Left lung (tissue), 10 donors: ENCODE measurements around the gene CLDN1. TPM values are rescaled to one million over a fixed set of nuclear protein-coding genes. Genes with fewer than 3 reads are reported as not detected.
A peak's percentile ranks its signal among the peaks of the same experiment; 100 is the strongest.

ENCODE experiments used
- ATAC-seq: fragments of 200-7000 bp; cut with Tn5 transposase; one replicate; pipeline ENCODE4 v1.9.1; 2020; ENCODE audit warnings: moderate library complexity
- DNase-seq, 4 donors: peaks; one replicate each; pipeline ENCODE4 v3.0.0-alpha.2; 2013 to 2020
- H3K27ac ChIP-seq, 2 donors: fragments of 200-600 bp; sonication (generic) in 1 of 2; one replicate each; pipeline versions ENCODE4 v1.5.0 to v1.8.0; 2020 to 2021
- H3K27me3 ChIP-seq, 2 donors: fragments of 200-600 bp; sonication (generic) in 1 of 2; one replicate each; pipeline versions ENCODE4 v1.5.0 to v1.8.0; 2020 to 2021
- H3K36me3 ChIP-seq, 2 donors: fragments of 200-600 bp; sonication (generic) in 1 of 2; one replicate each; pipeline versions ENCODE4 v1.5.0 to v1.8.0; 2020 to 2021
- H3K4me1 ChIP-seq, 2 donors: fragments of 200-600 bp; one replicate each; pipeline ENCODE4 v1.8.0; 2021
- H3K4me3 ChIP-seq, 2 donors: fragments of 200-600 bp; sonication (generic) in 1 of 2; one replicate each; pipeline versions ENCODE4 v1.5.0 to v1.8.0; 2020 to 2021; ENCODE audit warnings: mild to moderate bottlenecking in 1 of 2
- H3K9me3 ChIP-seq, 2 donors: fragments of 200-600 bp; sonication (generic) in 1 of 2; one replicate each; pipeline versions ENCODE4 v1.5.0 to v1.8.0; 2020 to 2021
- intact Hi-C, 2 donors: fragments of 100-400 bp; cut with DNase I; formaldehyde crosslinking; loops; one replicate each; pipeline versions ENCODE4 v1.11.2 to v1.14.2; 2022
- polyA plus RNA-seq, 6 donors: library from polyadenylated mRNA; unstranded; fragments of 120-200 nt; gene quantifications; one replicate each; pipeline ENCODE4 v1.2.1, GENCODE V29; 2013; ENCODE audit not compliant: insufficient read length in 6 of 6
- total RNA-seq, 2 donors: library from RNA; stranded (reverse); fragmentation: NEBNext Ultra II Directional; extraction: Animal tissue kit (Norgen Biotek cat#: 25700); gene quantifications; one replicate each; pipeline ENCODE4 v1.2.1, GENCODE V29; 2021
- TF ChIP-seq, protein P1 (sequence below), 2 donors: fragments of 200-600 bp; sonication (generic) in 1 of 2; IDR thresholded peaks; one replicate each; pipeline versions ENCODE4 v1.5.0 to v1.8.0; 2021; ENCODE audit warnings: antibody characterized with exemption in 2 of 2
- donor health status: DM: no; HTN: yes; CAD: no.
- donor health status: DM: no; HTN: no; CAD: no.

Gene CLDN1
- total and polyA plus RNA-seq, 8 donors: 1.3 to 78.8 (median 2.9) TPM

- no peaks in the 10 kb centered on the region for H3K9me3 ChIP-seq
- ATAC-seq (peak; percentile 62), DNase-seq (no peak)
- no peaks in the 10 kb centered on the region for H3K36me3 ChIP-seq
- H3K4me3 ChIP-seq: no peak overlapping the region
- H3K27me3 ChIP-seq: no peaks in the 10 kb centered on the region
- intact Hi-C loops: no loop called here
- no peak overlapping the region for H3K27ac ChIP-seq
- peaks cover 0 to 4% of the 10 kb centered on the region in 2 donors for H3K4me1 ChIP-seq
- TF ChIP-seq, protein P1, sequence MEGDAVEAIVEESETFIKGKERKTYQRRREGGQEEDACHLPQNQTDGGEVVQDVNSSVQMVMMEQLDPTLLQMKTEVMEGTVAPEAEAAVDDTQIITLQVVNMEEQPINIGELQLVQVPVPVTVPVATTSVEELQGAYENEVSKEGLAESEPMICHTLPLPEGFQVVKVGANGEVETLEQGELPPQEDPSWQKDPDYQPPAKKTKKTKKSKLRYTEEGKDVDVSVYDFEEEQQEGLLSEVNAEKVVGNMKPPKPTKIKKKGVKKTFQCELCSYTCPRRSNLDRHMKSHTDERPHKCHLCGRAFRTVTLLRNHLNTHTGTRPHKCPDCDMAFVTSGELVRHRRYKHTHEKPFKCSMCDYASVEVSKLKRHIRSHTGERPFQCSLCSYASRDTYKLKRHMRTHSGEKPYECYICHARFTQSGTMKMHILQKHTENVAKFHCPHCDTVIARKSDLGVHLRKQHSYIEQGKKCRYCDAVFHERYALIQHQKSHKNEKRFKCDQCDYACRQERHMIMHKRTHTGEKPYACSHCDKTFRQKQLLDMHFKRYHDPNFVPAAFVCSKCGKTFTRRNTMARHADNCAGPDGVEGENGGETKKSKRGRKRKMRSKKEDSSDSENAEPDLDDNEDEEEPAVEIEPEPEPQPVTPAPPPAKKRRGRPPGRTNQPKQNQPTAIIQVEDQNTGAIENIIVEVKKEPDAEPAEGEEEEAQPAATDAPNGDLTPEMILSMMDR (IDR thresholded peaks at IDR 0.05): no peak
These were observed 56.5 kb downstream of the CLDN1 start for GRCh38 chr3:190265796-190266195.

DNA sequence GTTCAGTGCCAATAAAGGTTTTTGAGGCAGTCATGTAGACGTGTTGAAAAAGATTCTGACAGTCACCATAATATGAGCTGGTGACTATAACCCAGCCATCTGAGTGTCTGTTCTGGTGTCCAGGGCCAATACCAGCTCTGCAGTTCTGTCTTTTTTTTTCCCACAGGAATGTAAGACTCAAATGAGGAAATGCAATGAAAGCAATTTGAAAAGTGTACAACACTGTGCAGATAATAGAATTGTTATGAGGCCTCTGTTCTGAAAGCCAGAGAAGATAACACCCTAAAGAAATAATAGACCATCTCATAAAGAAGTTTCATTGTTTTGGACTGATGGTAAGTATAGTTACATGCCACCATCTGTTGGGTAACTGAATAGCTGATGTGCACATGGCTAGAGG is 57.1 kb downstream of the CLDN1 start:
- intact Hi-C loops: no loop called here
- H3K9me3 ChIP-seq: no peaks in the 10 kb centered on the region
- no peak overlapping the region for H3K4me3 ChIP-seq
- DNase-seq (no peak), ATAC-seq (no peak)
- no peaks in the 10 kb centered on the region for H3K36me3 ChIP-seq
- TF ChIP-seq, protein P1 (IDR thresholded peaks at IDR 0.05): no peak
- H3K27me3 ChIP-seq: no peaks in the 10 kb centered on the region
- H3K27ac ChIP-seq: no peak overlapping the region
- peaks cover 0 to 4% of the 10 kb centered on the region in 2 donors for H3K4me1 ChIP-seq

DNA sequence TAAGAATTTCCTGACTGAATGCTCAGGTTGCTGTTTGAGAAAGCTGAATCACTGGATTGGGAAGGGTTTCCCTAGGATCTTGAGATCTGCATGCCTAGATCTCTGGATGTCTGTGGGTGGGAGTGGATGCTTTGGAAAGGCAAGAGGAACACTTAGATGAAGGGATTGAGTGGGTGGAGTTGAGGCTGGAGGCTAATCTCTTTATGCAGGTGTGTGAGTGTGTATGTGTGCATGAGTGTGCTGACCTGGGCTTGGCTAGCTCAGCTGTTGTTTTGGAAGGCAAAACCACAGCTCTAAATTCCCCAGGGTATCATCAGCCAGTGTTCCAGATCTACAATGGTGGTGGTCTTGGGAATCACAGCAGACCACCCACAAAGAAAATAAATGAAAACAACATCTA is 60.5 kb downstream of the CLDN1 start:
- DNase-seq: no peak
- Histone ChIP-seq H3K4me3 (no peak overlapping the region), H3K4me1 (peaks cover 0 to 4% of the 10 kb centered on the region in 2 donors), H3K27me3 (no peaks in the 10 kb centered on the region), H3K36me3 (no peaks in the 10 kb centered on the region), H3K27ac (no peak overlapping the region), H3K9me3 (no peaks in the 10 kb centered on the region)
- intact Hi-C loops: no loop called here
- ATAC-seq: no peak
- TF ChIP-seq, protein P1 (IDR thresholded peaks at IDR 0.05): no peak

GRCh38 chr3:190261015-190261414 is 61.2 kb downstream of the CLDN1 start:
- Histone ChIP-seq H3K36me3 (no peaks in the 10 kb centered on the region), H3K4me1 (peaks cover 0 to 2% of the 10 kb centered on the region in 2 donors), H3K27ac (no peak overlapping the region), H3K4me3 (no peak overlapping the region), H3K27me3 (no peaks in the 10 kb centered on the region), H3K9me3 (no peaks in the 10 kb centered on the region)
- no peak for DNase-seq
- intact Hi-C loops: no loop called here
- TF ChIP-seq, protein P1 (IDR thresholded peaks at IDR 0.05): no peak
- ATAC-seq: no peak

DNA sequence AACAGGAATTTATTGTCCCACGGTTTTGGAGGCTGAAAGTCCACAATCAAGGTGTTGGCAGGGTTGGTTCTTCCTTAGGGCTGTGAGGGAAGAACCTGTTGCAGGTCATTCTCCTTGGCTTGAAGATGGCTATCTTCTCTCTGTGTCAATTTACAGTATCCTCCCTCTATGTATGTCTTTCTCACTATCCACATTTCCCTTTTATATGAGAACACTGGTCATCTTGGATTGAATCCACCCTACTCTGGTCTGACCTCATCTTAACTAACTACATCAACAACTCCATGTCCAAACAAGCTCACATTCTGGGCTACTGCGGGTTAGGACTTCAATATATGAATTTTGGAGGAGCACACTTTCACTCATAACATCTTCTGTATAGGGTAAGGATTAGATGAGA is 61.9 kb downstream of the CLDN1 start:
- no peaks in the 10 kb centered on the region for H3K36me3 ChIP-seq
- no peak for ATAC-seq

More for the DNA sequence above, 61.9 kb downstream of the CLDN1 start:
- DNase-seq: no peak
- Histone ChIP-seq H3K4me1 (no peaks in the 10 kb centered on the region), H3K4me3 (no peak overlapping the region), H3K9me3 (no peaks in the 10 kb centered on the region), H3K27ac (no peak overlapping the region), H3K27me3 (no peaks in the 10 kb centered on the region)
- TF ChIP-seq, protein P1 (IDR thresholded peaks at IDR 0.05): no peak
- intact Hi-C loops: no loop called here
